IMR-90 (cell line): Measurements from ENCODE around the gene MPRIP. TPM values are rescaled to one million over a fixed set of nuclear protein-coding genes. Genes with fewer than 3 reads are reported as not detected.

Experiments
- ATAC-seq: fragments of 200-7000 bp; cut with Tn5 transposase; 2 replicates; pipeline ENCODE4 v1.9.1; 2020; ENCODE audit warnings: low read depth, mild to moderate bottlenecking, moderate library complexity
- BruUV-seq: library from RNA; stranded (reverse); fragments of 400-500 nt; replicated peaks from 2 replicates; lab custom pipeline; 2021; lab: Mats Ljungman, UMichigan
- CTCF ChIA-PET: fragments of 300-600 bp; formaldehyde crosslinking; extraction: SDS; loops from one replicate; lab custom pipeline; 2021; ENCODE audit warnings: antibody characterized with exemption; lab: Yijun Ruan, JAX
- POLR2A ChIA-PET: fragments of 300-600 bp; sonication (Branson Sonifier 250); formaldehyde crosslinking; loops from one replicate; lab custom pipeline; 2022; ENCODE audit warnings: antibody characterized with exemption; ENCODE audit not compliant: unreplicated experiment; lab: Charles Lee
- DNase-seq: peaks from one replicate; pipeline ENCODE4 v3.0.0; 2013
- H2AFZ ChIP-seq: replicated peaks from 2 replicates; pipeline ENCODE3; 2013; ENCODE audit warnings: low read length, mild to moderate bottlenecking; ENCODE audit not compliant: poor library complexity
- H2AK5ac ChIP-seq: 2 replicates; pipeline ENCODE4 v1.6.1; 2013; ENCODE audit warnings: low read depth, low read length, inconsistent platforms
- H2AK9ac ChIP-seq: replicated peaks from 2 replicates; pipeline ENCODE3; 2013; ENCODE audit warnings: mild to moderate bottlenecking, low read depth, low read length, moderate library complexity; ENCODE audit not compliant: poor library complexity
- H2BK120ac ChIP-seq: 2 replicates; pipeline ENCODE4 v1.6.1; 2013; ENCODE audit warnings: low read depth, low read length, inconsistent platforms
- H2BK15ac ChIP-seq: 3 replicates; pipeline ENCODE4 v1.6.1; 2013; ENCODE audit warnings: low read depth, low read length, inconsistent platforms
- H2BK20ac ChIP-seq: 2 replicates; pipeline ENCODE4 v1.6.1; 2013; ENCODE audit warnings: low read depth, mild to moderate bottlenecking, inconsistent platforms, low read length, moderate library complexity
- H2BK5ac ChIP-seq: 2 replicates; pipeline ENCODE4 v1.6.1; 2013; ENCODE audit warnings: mild to moderate bottlenecking, low read depth, low read length, inconsistent platforms; ENCODE audit not compliant: poor library complexity, severe bottlenecking
- H3K14ac ChIP-seq: replicated peaks from 2 replicates; pipeline ENCODE4 v1.6.1; 2013; ENCODE audit warnings: low read depth, low read length, inconsistent platforms
- H3K18ac ChIP-seq: 2 replicates; pipeline ENCODE4 v1.6.1; 2013; ENCODE audit warnings: low read depth, low read length, control low read depth
- H3K23ac ChIP-seq: 2 replicates; pipeline ENCODE4 v1.6.1; 2013; ENCODE audit warnings: low read depth, low read length, inconsistent platforms
- H3K27ac ChIP-seq: 2 replicates; pipeline ENCODE4 v1.5.1; 2013; ENCODE audit warnings: mild to moderate bottlenecking, control low read depth, low read length; ENCODE audit not compliant: insufficient read depth
- H3K27me3 ChIP-seq: 2 replicates; pipeline ENCODE4 v1.6.1; 2013; ENCODE audit warnings: low read length; ENCODE audit not compliant: control insufficient read depth, insufficient read depth
- H3K36me3 ChIP-seq: 2 replicates; pipeline ENCODE4 v1.6.1; 2013; ENCODE audit warnings: low read length, mixed read lengths; ENCODE audit not compliant: control insufficient read depth, insufficient read depth
- H3K4ac ChIP-seq: 2 replicates; pipeline ENCODE4 v1.6.1; 2013; ENCODE audit warnings: low read depth, low read length, inconsistent platforms
- H3K4me1 ChIP-seq: 2 replicates; pipeline ENCODE4 v1.6.1; 2013; ENCODE audit warnings: low read length, mixed read lengths; ENCODE audit not compliant: control insufficient read depth, insufficient read depth
- H3K4me2 ChIP-seq: 2 replicates; pipeline ENCODE4 v1.6.1; 2013; ENCODE audit warnings: low read depth, mild to moderate bottlenecking, control low read depth, low read length, moderate library complexity
- H3K4me3 ChIP-seq: 2 replicates; pipeline ENCODE4 v1.5.1; 2013; ENCODE audit warnings: low read depth, mild to moderate bottlenecking, control low read depth, low read length, moderate library complexity; ENCODE audit not compliant: insufficient read depth
- H3K56ac ChIP-seq: 2 replicates; pipeline ENCODE4 v1.6.1; 2013; ENCODE audit warnings: low read length, inconsistent platforms; ENCODE audit not compliant: insufficient read depth; ENCODE audit errors: extremely low read depth
- H3K79me1 ChIP-seq, 2 experiments: 2 replicates each; pipeline ENCODE4 v1.6.1; 2013; ENCODE audit warnings: low read length in 2 of 2, inconsistent platforms in 1 of 2, low read depth in 1 of 2
- H3K9ac ChIP-seq: 2 replicates; pipeline ENCODE4 v1.6.1; 2013; ENCODE audit warnings: low read depth, low read length, control low read depth
- H3K9me1 ChIP-seq: 2 replicates; pipeline ENCODE4 v1.6.1; 2013; ENCODE audit warnings: low read length, inconsistent platforms; ENCODE audit not compliant: insufficient read depth
- H3K9me3 ChIP-seq: 2 replicates; pipeline ENCODE4 v1.6.1; 2013; ENCODE audit warnings: low read length; ENCODE audit not compliant: control insufficient read depth, insufficient read depth
- H4K20me1 ChIP-seq: 2 replicates; pipeline ENCODE4 v1.6.1; 2013; ENCODE audit warnings: low read length, inconsistent platforms; ENCODE audit not compliant: insufficient read depth
- H4K5ac ChIP-seq: 2 replicates; pipeline ENCODE4 v1.6.1; 2013; ENCODE audit warnings: mild to moderate bottlenecking, low read depth, low read length, control low read depth
- H4K8ac ChIP-seq, 2 experiments: 2 replicates each; pipeline ENCODE4 v1.6.1; 2013; ENCODE audit warnings: low read depth in 2 of 2, low read length in 2 of 2, control low read depth in 1 of 2, inconsistent platforms in 1 of 2
- H4K91ac ChIP-seq: 2 replicates; pipeline ENCODE4 v1.6.1; 2013; ENCODE audit warnings: low read depth, low read length, inconsistent platforms; ENCODE audit not compliant: insufficient read depth
- BHLHE40 ChIP-seq: fragments of 150-350 bp; IDR thresholded peaks from 2 replicates; pipeline ENCODE4 v1.6.1; 2016; ENCODE audit warnings: mild to moderate bottlenecking, low read depth, low read length
- FOS ChIP-seq: fragments of 150-350 bp; IDR thresholded peaks from 2 replicates; pipeline ENCODE4 v1.6.1; 2016; ENCODE audit warnings: low read depth, low read length
- MAFK ChIP-seq: IDR thresholded peaks from 2 replicates; pipeline ENCODE4 v1.6.1; 2012; ENCODE audit warnings: low read depth, low read length, improper control_type of control experiment
- MXI1 ChIP-seq: IDR thresholded peaks from 2 replicates; pipeline ENCODE4 v1.6.1; 2012; ENCODE audit warnings: low read depth, mild to moderate bottlenecking, low read length, moderate library complexity, borderline replicate concordance
- NFE2L2 ChIP-seq: fragments of 150-350 bp; IDR thresholded peaks from 2 replicates; pipeline ENCODE4 v1.6.1; 2016; ENCODE audit warnings: low read depth, mild to moderate bottlenecking, low read length
- POLR2A ChIP-seq: IDR thresholded peaks from 2 replicates; pipeline ENCODE4 v1.6.1; 2012; ENCODE audit warnings: mild to moderate bottlenecking, low read depth, low read length
- RAD21 ChIP-seq: IDR thresholded peaks from 2 replicates; pipeline ENCODE4 v1.6.1; 2012; ENCODE audit warnings: low read length, improper control_type of control experiment
- RFX5 ChIP-seq: IDR thresholded peaks from 2 replicates; pipeline ENCODE4 v1.8.0; 2012; ENCODE audit warnings: low read depth, mild to moderate bottlenecking, low read length, moderate library complexity
- WGBS, 2 experiments: methylation state at CpG; one replicate each; pipeline versions ENCODE4 v1.1.5 to v1.1.7; 2013; ENCODE audit warnings: missing lambda C conversion rate in 2 of 2; ENCODE audit not compliant: insufficient read length in 1 of 2; ENCODE audit errors: extremely low coverage in 2 of 2; 5-methylcytosine and 5-hydroxymethylcytosine counted together
- dilution Hi-C: fragments of 300-500 bp; cut with HindIII; formaldehyde crosslinking; loops from one replicate; pipeline ENCODE4 v1.14.3; 2018; ENCODE audit warnings: low sequenced_read_pairs; ENCODE audit not compliant: unreplicated experiment
- in situ Hi-C: fragments of 300-500 bp; cut with MboI; formaldehyde crosslinking; loops from 3 replicates; pipeline ENCODE4 v1.14.3; 2019; ENCODE audit warnings: low sequenced_read_pairs, inconsistent platforms, mixed read lengths
- intact Hi-C: fragments of 100-400 bp; cut with micrococcal nuclease; formaldehyde crosslinking; loops from 2 replicates; pipeline ENCODE4 v1.10.0; 2022
- polyA plus RNA-seq, 3 experiments: library from polyadenylated mRNA; depleted of rRNA; stranded (reverse); fragments of >200 nt; gene quantifications; 2 replicates each; pipeline ENCODE4 v1.2.3, GENCODE V29; 2012; ENCODE audit warnings: low replicate concordance in 1 of 3
- total RNA-seq: library from RNA; depleted of rRNA; stranded (reverse); fragments of >200 nt; gene quantifications from 2 replicates; pipeline ENCODE4 v1.2.3, GENCODE V29; 2012
- TF ChIP-seq, protein P1 (sequence below): fragments of 150-350 bp; IDR thresholded peaks from 2 replicates; pipeline ENCODE4 v1.6.1; 2016; ENCODE audit warnings: low read depth, mild to moderate bottlenecking, low read length, moderate library complexity, borderline replicate concordance

MPRIP gene
- total and polyA plus RNA-seq, 2 of the 4 experiments (the other 2 are of a cell fraction): 111 to 149 TPM

DNA sequence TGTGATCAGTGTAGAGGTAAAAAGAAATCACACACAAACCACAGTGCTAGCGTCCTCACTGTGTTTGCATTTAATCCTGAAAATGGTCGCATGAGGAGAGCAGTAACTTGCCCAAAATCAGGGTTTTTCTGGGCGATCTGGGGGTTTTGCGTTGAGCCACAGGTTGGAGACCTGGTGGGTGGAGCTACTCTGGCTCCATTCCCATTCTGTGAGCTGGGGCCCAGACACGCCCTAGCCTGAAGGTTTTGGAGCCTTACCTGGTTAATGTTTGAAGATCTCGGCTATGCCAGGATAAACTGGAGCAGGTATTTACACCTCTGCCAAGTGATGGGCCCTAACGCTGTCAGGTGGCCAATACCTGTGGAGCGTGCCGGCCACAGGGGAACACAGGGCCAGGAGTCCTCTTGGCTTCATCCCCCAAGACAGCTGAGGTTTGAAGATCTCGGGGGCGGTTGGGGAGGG is 48.4 kb downstream of the MPRIP start (continued):
- TF ChIP-seq BHLHE40 (no peak), POLR2A (no peak), MAFK (no peak), MXI1 (no peak)

DNA sequence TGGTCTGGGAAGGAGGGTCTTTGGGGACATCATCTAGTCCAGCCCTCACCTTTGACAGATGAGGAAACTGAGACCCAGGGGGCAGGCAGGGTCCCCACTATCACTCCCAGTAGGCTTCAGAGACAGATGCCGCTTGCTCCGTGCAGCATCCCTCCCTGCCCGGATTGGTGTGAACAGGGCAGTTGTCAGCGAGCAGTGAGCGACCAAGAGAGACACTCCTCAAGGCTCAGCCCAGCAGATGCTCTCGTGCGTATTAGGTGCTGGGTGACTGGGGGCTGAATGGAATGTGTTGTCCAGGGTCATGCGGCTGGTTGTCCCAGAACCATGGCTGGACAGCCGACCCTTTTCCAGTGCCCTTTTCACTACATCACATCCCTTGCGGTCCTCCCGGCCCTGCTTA is 49.0 kb downstream of the MPRIP start:
- H3K27ac ChIP-seq: no peak overlapping the region

More for the DNA sequence above, 49.0 kb downstream of the MPRIP start:
- DNase-seq: no peak
- H4K91ac ChIP-seq: no peak overlapping the region
- no peak overlapping the region for H3K18ac ChIP-seq
- in situ Hi-C loops (no loop called here), dilution Hi-C loops (no loop called here), intact Hi-C loops (no loop called here)
- H3K9me3 ChIP-seq: no peaks in the 10 kb centered on the region
- peaks cover 69% of the 10 kb centered on the region for H3K9me1 ChIP-seq
- H2AK5ac ChIP-seq: no peak overlapping the region
- H3K9ac ChIP-seq: no peak overlapping the region
- no peak overlapping the region for H2BK120ac ChIP-seq
- H3K79me1 ChIP-seq: peaks cover 60 to 97% of the 10 kb centered on the region in 2 experiments
- no peak overlapping the region for H3K4me3 ChIP-seq
- H2BK5ac ChIP-seq: no peak overlapping the region
- no peak overlapping the region for H3K14ac ChIP-seq
- CTCF ChIA-PET: no interaction called here
- H4K20me1 ChIP-seq: peaks cover 95% of the 10 kb centered on the region
- no peak overlapping the region for H3K4me2 ChIP-seq
- H2BK15ac ChIP-seq: no peak overlapping the region
- TF ChIP-seq RFX5 (no peak), FOS (no peak), NFE2L2 (no peak), RAD21 (no peak), MXI1 (no peak)
- TF ChIP-seq, protein P1, sequence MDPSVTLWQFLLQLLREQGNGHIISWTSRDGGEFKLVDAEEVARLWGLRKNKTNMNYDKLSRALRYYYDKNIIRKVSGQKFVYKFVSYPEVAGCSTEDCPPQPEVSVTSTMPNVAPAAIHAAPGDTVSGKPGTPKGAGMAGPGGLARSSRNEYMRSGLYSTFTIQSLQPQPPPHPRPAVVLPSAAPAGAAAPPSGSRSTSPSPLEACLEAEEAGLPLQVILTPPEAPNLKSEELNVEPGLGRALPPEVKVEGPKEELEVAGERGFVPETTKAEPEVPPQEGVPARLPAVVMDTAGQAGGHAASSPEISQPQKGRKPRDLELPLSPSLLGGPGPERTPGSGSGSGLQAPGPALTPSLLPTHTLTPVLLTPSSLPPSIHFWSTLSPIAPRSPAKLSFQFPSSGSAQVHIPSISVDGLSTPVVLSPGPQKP: no peak
- H2AFZ ChIP-seq: no peak overlapping the region
- no TSS peak for BruUV-seq
- no peak overlapping the region for H2AK9ac ChIP-seq
- H3K4me1 ChIP-seq: peaks cover 12% of the 10 kb centered on the region
- no peak overlapping the region for H3K4ac ChIP-seq
- H3K36me3 ChIP-seq: peaks cover 26% of the 10 kb centered on the region
- WGBS, 2 experiments: no CpG with 5 or more reads among the region's 11 CpGs
- no peaks in the 10 kb centered on the region for H3K27me3 ChIP-seq
- H3K56ac ChIP-seq: no peak overlapping the region
- H4K8ac ChIP-seq: no peak overlapping the region
- H4K5ac ChIP-seq: no peak overlapping the region
- no peak for ATAC-seq
- H3K23ac ChIP-seq: no peak overlapping the region
- H2BK20ac ChIP-seq: no peak overlapping the region
- POLR2A ChIA-PET: no interaction called here
